Liver (tissue), 9 donors: Measurements from ENCODE around the gene MICAL2. TPM values are rescaled to one million over a fixed set of nuclear protein-coding genes. Genes with fewer than 3 reads are reported as not detected.

Experiments
- DNase-seq: peaks from one replicate; pipeline ENCODE4 v3.0.0-alpha.2; 2017; ENCODE audit warnings: low spot score
- H3K27ac ChIP-seq, 2 donors: one replicate each; pipeline ENCODE4 v1.7.0; 2013; ENCODE audit warnings: inconsistent platforms in 2 of 2, low read length in 2 of 2, control low read depth in 1 of 2, low read depth in 1 of 2, mild to moderate bottlenecking in 1 of 2
- H3K27me3 ChIP-seq, 4 donors: one replicate each; pipeline versions ENCODE4 v1.6.1 to v1.7.0; 2013; ENCODE audit warnings: low read length in 3 of 4, inconsistent platforms in 1 of 4, mild to moderate bottlenecking in 1 of 4, moderate library complexity in 1 of 4; ENCODE audit not compliant: control insufficient read depth in 4 of 4, insufficient read depth in 4 of 4
- H3K36me3 ChIP-seq, 4 donors: one replicate each; pipeline versions ENCODE4 v1.6.1 to v1.7.0; 2013; ENCODE audit warnings: low read length in 3 of 4, mild to moderate bottlenecking in 3 of 4, low read depth in 1 of 4, moderate library complexity in 1 of 4; ENCODE audit not compliant: control insufficient read depth in 4 of 4, insufficient read depth in 3 of 4
- H3K4me1 ChIP-seq, 4 donors: one replicate each; pipeline versions ENCODE4 v1.6.1 to v1.7.0; 2013; ENCODE audit warnings: low read length in 3 of 4, mild to moderate bottlenecking in 3 of 4, moderate library complexity in 1 of 4; ENCODE audit not compliant: control insufficient read depth in 4 of 4, insufficient read depth in 4 of 4
- H3K4me3 ChIP-seq, 3 donors: one replicate each; pipeline versions ENCODE4 v1.6.1 to v1.7.0; 2013; ENCODE audit warnings: low read length in 3 of 3, control low read depth in 1 of 3, low read depth in 1 of 3, mild to moderate bottlenecking in 1 of 3
- H3K9ac ChIP-seq, 2 donors: one replicate each; pipeline ENCODE4 v1.7.0; 2013; ENCODE audit warnings: low read length in 2 of 2, mild to moderate bottlenecking in 2 of 2, moderate library complexity in 2 of 2, control low read depth in 1 of 2, low read depth in 1 of 2
- H3K9me3 ChIP-seq, 4 donors: one replicate each; pipeline versions ENCODE4 v1.6.1 to v1.7.0; 2013; ENCODE audit warnings: low read length in 3 of 4; ENCODE audit not compliant: control insufficient read depth in 4 of 4
- CTCF ChIP-seq: fragments of 150-350 bp; IDR thresholded peaks from 2 replicates; pipeline ENCODE4 v1.5.1; 2017; ENCODE audit warnings: improper control_type of control experiment, low read depth, low read length; ENCODE audit not compliant: missing input control
- FOXA1 ChIP-seq: IDR thresholded peaks from 2 replicates; pipeline ENCODE4 v1.6.1; 2016; ENCODE audit warnings: antibody characterized with exemption
- FOXA2 ChIP-seq: IDR thresholded peaks from 2 replicates; pipeline ENCODE4 v1.6.1; 2016; ENCODE audit warnings: antibody characterized with exemption
- GABPA ChIP-seq, 2 donors: IDR thresholded peaks in 1 of 2; conservative IDR thresholded peaks in 1 of 2; 2 replicates each; pipeline ENCODE4 v1.6.1; 2016; ENCODE audit warnings: antibody characterized with exemption in 2 of 2, mild to moderate bottlenecking in 1 of 2, moderate library complexity in 1 of 2
- HNF4G ChIP-seq: IDR thresholded peaks from 2 replicates; pipeline ENCODE4 v1.6.1; 2016; ENCODE audit warnings: antibody characterized with exemption
- NR2F2 ChIP-seq: IDR thresholded peaks from 2 replicates; pipeline ENCODE4 v1.6.1; 2016; ENCODE audit warnings: antibody characterized with exemption
- RXRA ChIP-seq, 2 donors: IDR thresholded peaks; 2 replicates each; pipeline ENCODE4 v1.6.1; 2017 to 2018; ENCODE audit warnings: antibody characterized with exemption in 2 of 2, mild to moderate bottlenecking in 1 of 2
- SP1 ChIP-seq: IDR thresholded peaks from 2 replicates; pipeline ENCODE4 v1.6.1; 2018; ENCODE audit warnings: antibody characterized with exemption, mild to moderate bottlenecking
- YY1 ChIP-seq: IDR thresholded peaks from 2 replicates; pipeline ENCODE4 v1.6.1; 2016; ENCODE audit warnings: antibody characterized with exemption, mild to moderate bottlenecking
- ZBTB33 ChIP-seq: IDR thresholded peaks from 2 replicates; pipeline ENCODE4 v1.6.1; 2016; ENCODE audit warnings: antibody characterized with exemption
- WGBS: extraction: QIAGEN DNeasy Blood & Tissue Kit; methylation state at CpG from one replicate; pipeline ENCODE4 v1.1.7; 2013; 5-methylcytosine and 5-hydroxymethylcytosine counted together
- polyA plus RNA-seq, 2 donors: library from polyadenylated mRNA; stranded (reverse) in 1 of 2; unstranded in 1 of 2; fragments of 200-250 nt in 1 of 2; fragments of >200 nt in 1 of 2; fragmentation: Nextera tagmentation in 1 of 2; extraction: Ambion mirVana in 1 of 2; gene quantifications; one replicate each; pipeline versions ENCODE4 v1.2.1 to v1.2.3, GENCODE V29; 2013 to 2015
- total RNA-seq, 2 donors: library from RNA; depleted of rRNA; stranded (reverse); fragments of >200 nt; gene quantifications; one replicate each; pipeline ENCODE4 v1.2.3, GENCODE V29; 2014
- TF ChIP-seq, protein P1 (sequence below): IDR thresholded peaks from 2 replicates; pipeline ENCODE4 v1.6.1; 2016; ENCODE audit warnings: antibody characterized with exemption
- TF ChIP-seq, protein P2 (sequence below): IDR thresholded peaks from 2 replicates; pipeline ENCODE4 v1.6.1; 2016; ENCODE audit warnings: antibody characterized with exemption
- donor health status: healthy.
- donor health status: healthy.
- donor health status: healthy.
- donor health status: healthy.
- donor health status: healthy.

The MICAL2 gene
- total and polyA plus RNA-seq, 4 donors: 17.5 to 113 (median 42.9) TPM

DNA sequence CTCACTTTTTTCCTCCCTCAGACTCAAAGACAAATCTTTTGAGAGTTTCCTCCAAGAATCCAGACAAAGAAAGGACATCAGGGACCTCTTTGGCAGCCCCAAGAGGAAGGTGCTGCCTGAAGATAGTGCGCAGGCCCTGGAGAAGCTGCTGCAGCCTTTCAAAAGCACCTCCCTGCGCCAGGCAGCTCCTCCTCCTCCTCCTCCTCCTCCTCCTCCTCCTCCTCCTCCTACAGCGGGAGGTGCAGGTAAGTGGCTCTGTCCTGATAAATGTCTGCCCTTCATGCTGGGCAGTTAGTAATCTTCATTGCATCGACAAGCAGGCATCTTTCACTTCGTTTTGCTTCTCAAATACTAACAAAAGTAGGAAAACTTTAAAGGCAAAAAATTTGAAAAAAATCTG lies 184.2 kb downstream of the MICAL2 start:
- no peak overlapping the region for H3K9ac ChIP-seq
- H3K4me3 ChIP-seq: no peak overlapping the region
- H3K27ac ChIP-seq: no peak overlapping the region
- H3K9me3 ChIP-seq: peaks cover 0 to 2% (median 0%) of the 10 kb centered on the region in 4 donors
- H3K36me3 ChIP-seq: no peaks in the 10 kb centered on the region
- WGBS: 85% methylated on average over 5 of the region's 5 CpGs
- no peaks in the 10 kb centered on the region for H3K27me3 ChIP-seq
- no peaks in the 10 kb centered on the region for H3K4me1 ChIP-seq
- no peak for TF ChIP-seq NR2F2
- no peak for TF ChIP-seq ZBTB33
- TF ChIP-seq FOXA2: no peak
- no peak for TF ChIP-seq GABPA (IDR thresholded peaks at IDR 0.05 in 1 of 2, conservative IDR thresholded peaks at IDR 0.05 in 1 of 2)
- TF ChIP-seq SP1: no peak
- no peak for TF ChIP-seq FOXA1
- TF ChIP-seq HNF4G: no peak
- TF ChIP-seq RXRA (IDR thresholded peaks at IDR 0.05): no peak
- DNase-seq: no peak

- H3K27ac ChIP-seq: no peak overlapping the region
- 89% methylated on average over 2 of the region's 2 CpGs for WGBS
- no peaks in the 10 kb centered on the region for H3K27me3 ChIP-seq
- no peak overlapping the region for H3K4me3 ChIP-seq
- no peak for DNase-seq
- H3K4me1 ChIP-seq: no peaks in the 10 kb centered on the region
- peaks cover 0 to 2% (median 0%) of the 10 kb centered on the region in 4 donors for H3K9me3 ChIP-seq
- no peaks in the 10 kb centered on the region for H3K36me3 ChIP-seq
- H3K9ac ChIP-seq: no peak overlapping the region
- TF ChIP-seq CTCF (no peak), YY1 (no peak)
Observed at GRCh38 chr11:12295943-12296342, 185.6 kb downstream of the MICAL2 start.

DNA sequence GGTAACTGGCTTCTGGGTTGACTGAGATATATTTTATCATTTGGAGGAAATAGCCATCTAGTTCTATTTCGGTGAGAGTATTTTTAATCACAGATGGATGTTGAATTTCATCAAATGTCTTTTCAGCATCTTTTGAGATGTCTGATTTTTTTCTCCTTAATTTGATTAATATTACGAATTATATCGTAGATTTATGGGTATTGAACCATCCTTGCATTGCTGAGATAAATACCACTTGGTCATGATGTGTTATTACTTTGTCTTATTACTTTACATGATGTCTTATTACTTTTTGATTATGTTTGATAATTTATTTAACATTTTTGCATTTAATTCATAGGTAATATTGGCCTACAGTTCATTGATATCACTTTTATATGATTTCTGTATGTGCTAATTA lies 188.2 kb downstream of the MICAL2 start:
- no peak for DNase-seq
- WGBS: 96% methylated on average over 3 of the region's 3 CpGs

More for the DNA sequence above, 188.2 kb downstream of the MICAL2 start:
- peaks cover 0 to 2% (median 0%) of the 10 kb centered on the region in 4 donors for H3K9me3 ChIP-seq
- no peak overlapping the region for H3K27ac ChIP-seq
- H3K4me3 ChIP-seq: no peak overlapping the region
- H3K9ac ChIP-seq: no peak overlapping the region
- H3K4me1 ChIP-seq: peaks cover 0 to under 1% (median under 1%) of the 10 kb centered on the region in 4 donors
- H3K36me3 ChIP-seq: no peaks in the 10 kb centered on the region
- no peak for TF ChIP-seq RXRA (IDR thresholded peaks at IDR 0.05)
- TF ChIP-seq, protein P1, sequence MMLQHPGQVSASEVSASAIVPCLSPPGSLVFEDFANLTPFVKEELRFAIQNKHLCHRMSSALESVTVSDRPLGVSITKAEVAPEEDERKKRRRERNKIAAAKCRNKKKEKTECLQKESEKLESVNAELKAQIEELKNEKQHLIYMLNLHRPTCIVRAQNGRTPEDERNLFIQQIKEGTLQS: no peak
- TF ChIP-seq ZBTB33: no peak
- TF ChIP-seq, protein P2, sequence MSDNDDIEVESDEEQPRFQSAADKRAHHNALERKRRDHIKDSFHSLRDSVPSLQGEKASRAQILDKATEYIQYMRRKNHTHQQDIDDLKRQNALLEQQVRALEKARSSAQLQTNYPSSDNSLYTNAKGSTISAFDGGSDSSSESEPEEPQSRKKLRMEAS: no peak
- no peaks in the 10 kb centered on the region for H3K27me3 ChIP-seq
